Measurements from ENCODE around the gene BTC.
"Not testable (repeated sequence)": the region's sequence is repeated elsewhere in the genome, so short reads cannot be mapped to it uniquely, and the experiment has no call there.

BTC gene

GRCh38 chr4:74794382-74795010, at the start of gene BTC:
Gene BTC, minus strand, starts transcription at chr4:74794523. Its CDS starts 198 bp downstream, at chr4:74794325.
- DNase-seq = no peak

GRCh38 chr4:74840936-74841509, 46.7 kb upstream of the BTC start:
- no peak for DNase-seq

GRCh38 chr4:74838746-74839370, 44.5 kb upstream of the BTC start:
- no peak for DNase-seq

GRCh38 chr4:74830928-74831327, 36.6 kb upstream of the BTC start:
- no peak for DNase-seq

- no peak for DNase-seq
Observed at GRCh38 chr4:74823194-74823593, 28.9 kb upstream of the BTC start.

- DNase-seq = no peak
Observed at GRCh38 chr4:74822603-74823002, 28.3 kb upstream of the BTC start.

GRCh38 chr4:74821541-74821940, 27.2 kb upstream of the BTC start:
- DNase-seq = no peak

- no peak for DNase-seq
Observed at GRCh38 chr4:74814052-74814451, 19.7 kb upstream of the BTC start.

GRCh38 chr4:74812056-74812455, 17.7 kb upstream of the BTC start:
- not testable (repeated sequence) for DNase-seq

GRCh38 chr4:74805601-74806000, 11.3 kb upstream of the BTC start:
- no peak for DNase-seq

GRCh38 chr4:74800310-74800709, 6.0 kb upstream of the BTC start:
- no peak for DNase-seq

- DNase-seq = no peak
Observed at GRCh38 chr4:74796631-74797030, 2.3 kb upstream of the BTC start.

- no peak for DNase-seq
Observed at GRCh38 chr4:74793757-74794381, 454 bp downstream of the BTC start.

GRCh38 chr4:74790652-74791051, 3.7 kb downstream of the BTC start:
- no peak for DNase-seq

- DNase-seq = no peak
Observed at GRCh38 chr4:74789518-74789917, 4.8 kb downstream of the BTC start.

GRCh38 chr4:74777531-74777930, 16.8 kb downstream of the BTC start:
- no peak for DNase-seq

- no peak for DNase-seq
Observed at GRCh38 chr4:74772783-74773182, 21.5 kb downstream of the BTC start.

GRCh38 chr4:74772106-74772505, 22.2 kb downstream of the BTC start:
- no peak for DNase-seq

GRCh38 chr4:74770226-74770910, 24.0 kb downstream of the BTC start:
- DNase-seq = no peak

- DNase-seq = no peak
Observed at GRCh38 chr4:74768857-74769525, 25.3 kb downstream of the BTC start.

GRCh38 chr4:74764119-74764518, 30.2 kb downstream of the BTC start:
- no peak for DNase-seq

GRCh38 chr4:74758551-74759145, 35.7 kb downstream of the BTC start:
- DNase-seq = no peak

- no peak for DNase-seq
Observed at GRCh38 chr4:74757136-74757535, 37.2 kb downstream of the BTC start.

Measured in stimulated activated CD4-positive, alpha-beta T cell treated with anti-CD3 and anti-CD28 coated beads, Interleukin-4, amount 100 ng/mL, for 4 hours (primary cell).